Measurements from ENCODE around the gene CSTPP1. TPM values are rescaled to one million over a fixed set of nuclear protein-coding genes. Genes with fewer than 3 reads are reported as not detected.

CSTPP1 gene
- total RNA-seq, 4 donors from 2014 or later, result 35.3 to 51.9 (median 39.7) TPM

- no peak overlapping the region for H3K27ac ChIP-seq
- no peak for TF ChIP-seq CTCF (IDR thresholded peaks at IDR 0.05)
- TF ChIP-seq EP300 (IDR thresholded peaks at IDR 0.05), result no peak
- no peak for TF ChIP-seq POLR2A (IDR thresholded peaks at IDR 0.05)
- H3K4me3 ChIP-seq, result no peak overlapping the region
- no peaks in the 10 kb centered on the region for H3K36me3 ChIP-seq
- no peak for DNase-seq (ENCODE audit: low spot score in 2 of 2)
- no peaks in the 10 kb centered on the region for H3K9me3 ChIP-seq
- peaks cover 0 to 6% (median 0%) of the 10 kb centered on the region in 4 donors for H3K4me1 ChIP-seq
- WGBS, 2 donors, result 95 to 100% methylated on average over 1 of the region's 1 CpG
- no peaks in the 10 kb centered on the region for H3K27me3 ChIP-seq
Measured at GRCh38 chr11:47018637-47019036, 82.1 kb downstream of the CSTPP1 start.

GRCh38 chr11:47020793-47021526 is 84.4 kb downstream of the CSTPP1 start:
- Histone ChIP-seq H3K27me3 (no peaks in the 10 kb centered on the region), H3K4me3 (no peak overlapping the region), H3K36me3 (no peaks in the 10 kb centered on the region), H3K4me1 (peaks cover 0 to 6% (median 0%) of the 10 kb centered on the region in 4 donors), H3K27ac (no peak overlapping the region), H3K9me3 (no peaks in the 10 kb centered on the region)
- TF ChIP-seq CTCF (IDR thresholded peaks at IDR 0.05) (no peak), EP300 (IDR thresholded peaks at IDR 0.05) (no peak), POLR2A (IDR thresholded peaks at IDR 0.05) (no peak)
- DNase-seq (ENCODE audit: low spot score in 2 of 2), result no peak
- WGBS, 2 donors, result 75 to 79% methylated on average over 2 of the region's 2 CpGs

- no peaks in the 10 kb centered on the region for H3K27me3 ChIP-seq
- no peak overlapping the region for H3K27ac ChIP-seq
- no peaks in the 10 kb centered on the region for H3K9me3 ChIP-seq
- H3K36me3 ChIP-seq, result no peaks in the 10 kb centered on the region
- WGBS, 2 donors, result 49 to 68% methylated on average over 1 of the region's 1 CpG
- peaks cover 0 to 6% (median 0%) of the 10 kb centered on the region in 4 donors for H3K4me1 ChIP-seq
- H3K4me3 ChIP-seq, result no peak overlapping the region
- no peak for DNase-seq (ENCODE audit: low spot score in 2 of 2)
- no peak for TF ChIP-seq POLR2A (IDR thresholded peaks at IDR 0.05)
- TF ChIP-seq EP300 (IDR thresholded peaks at IDR 0.05), result no peak
- TF ChIP-seq CTCF (IDR thresholded peaks at IDR 0.05), result no peak
Measured at GRCh38 chr11:47021527-47021818, 84.9 kb downstream of the CSTPP1 start.

- Histone ChIP-seq H3K27me3 (no peaks in the 10 kb centered on the region), H3K9me3 (no peaks in the 10 kb centered on the region), H3K36me3 (no peaks in the 10 kb centered on the region), H3K4me3 (no peak overlapping the region), H3K4me1 (peaks cover 0 to 6% (median 0%) of the 10 kb centered on the region in 4 donors), H3K27ac (no peak overlapping the region)
- TF ChIP-seq CTCF (IDR thresholded peaks at IDR 0.05), result no peak
- no peak for TF ChIP-seq EP300 (IDR thresholded peaks at IDR 0.05)
- no peak for TF ChIP-seq POLR2A (IDR thresholded peaks at IDR 0.05)
- no peak for DNase-seq (ENCODE audit: low spot score in 2 of 2)
- WGBS, 2 donors, result 94 to 100% methylated on average over 1 of the region's 1 CpG
Measured at GRCh38 chr11:47021965-47022364, 85.4 kb downstream of the CSTPP1 start.

- H3K4me3 ChIP-seq, result no peak overlapping the region
- H3K27me3 ChIP-seq, result no peaks in the 10 kb centered on the region
- no peak overlapping the region for H3K27ac ChIP-seq
- H3K9me3 ChIP-seq, result no peaks in the 10 kb centered on the region
- H3K4me1 ChIP-seq, result no peaks in the 10 kb centered on the region
- TF ChIP-seq CTCF (IDR thresholded peaks at IDR 0.05), result no peak
- no peak for TF ChIP-seq EP300 (IDR thresholded peaks at IDR 0.05)
- TF ChIP-seq POLR2A (IDR thresholded peaks at IDR 0.05), result no peak
- DNase-seq (ENCODE audit: low spot score in 2 of 2), result no peak
- H3K36me3 ChIP-seq, result no peaks in the 10 kb centered on the region
- 66 to 76% methylated on average over 9 of the region's 9 CpGs for WGBS, 2 donors
Measured at GRCh38 chr11:47028195-47029093, 91.9 kb downstream of the CSTPP1 start.

Measured in tibial nerve (tissue), 4 donors.